Left hindlimb (tissue), 1 donor: Measurements from ENCODE around the gene DSTN.
A peak's percentile ranks its signal among the peaks of the same experiment; 100 is the strongest.

Experiments
- DNase-seq: peaks from one replicate; pipeline ENCODE4 v3.0.0-alpha.2; 2018

The DSTN gene

GRCh38 chr20:17584689-17585088 lies 14.8 kb downstream of the DSTN start:
- DNase-seq, result no peak

GRCh38 chr20:17586250-17586649 lies 16.4 kb downstream of the DSTN start:
- no peak for DNase-seq

DNA sequence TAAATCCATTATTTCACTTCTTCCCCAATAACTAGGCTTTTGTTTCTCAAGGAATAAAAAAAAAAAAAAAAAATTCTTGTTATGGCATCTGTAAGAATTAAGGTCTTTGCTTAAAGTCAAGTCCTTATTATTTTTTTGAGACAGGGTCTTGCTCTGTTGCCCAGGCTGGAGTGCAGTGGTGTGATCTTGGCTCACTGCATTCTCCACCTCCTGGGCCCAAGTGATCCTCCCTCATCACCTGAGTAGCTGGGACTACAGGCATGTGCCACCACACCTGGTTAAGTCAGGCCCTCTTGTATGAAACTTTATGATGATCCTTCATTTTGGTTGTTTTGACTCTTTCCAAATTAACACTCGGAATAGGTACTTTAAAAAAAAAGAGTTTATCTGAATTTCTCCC lies 17.3 kb downstream of the DSTN start:
- no peak for DNase-seq

- no peak for DNase-seq
Observed at GRCh38 chr20:17587824-17588223, 17.9 kb downstream of the DSTN start.

GRCh38 chr20:17589161-17589834 lies 19.4 kb downstream of the DSTN start:
- DNase-seq, result no peak

GRCh38 chr20:17590245-17590644 lies 20.4 kb downstream of the DSTN start:
- no peak for DNase-seq

DNA sequence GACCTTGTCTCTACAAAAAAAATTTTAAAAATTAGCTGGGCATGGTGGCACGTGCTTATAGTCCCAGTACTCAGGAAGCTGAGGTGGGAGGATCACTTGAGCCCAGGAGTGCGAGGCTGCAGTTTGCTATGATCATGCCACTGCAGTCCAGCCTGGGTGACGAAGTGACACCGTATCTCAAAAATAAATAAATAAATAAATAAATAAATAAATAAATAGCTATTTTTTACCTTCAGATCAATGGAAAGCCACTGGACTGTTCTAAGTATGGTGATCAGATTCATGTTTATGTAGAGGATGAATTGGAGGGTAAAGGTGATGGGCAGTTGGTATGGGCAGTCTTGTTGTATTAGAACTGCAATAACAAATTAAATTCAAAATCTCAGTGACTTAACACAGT lies 24.0 kb downstream of the DSTN start:
- DNase-seq, result no peak

GRCh38 chr20:17594443-17594842 lies 24.6 kb downstream of the DSTN start:
- peak; percentile 62 for DNase-seq

DNA sequence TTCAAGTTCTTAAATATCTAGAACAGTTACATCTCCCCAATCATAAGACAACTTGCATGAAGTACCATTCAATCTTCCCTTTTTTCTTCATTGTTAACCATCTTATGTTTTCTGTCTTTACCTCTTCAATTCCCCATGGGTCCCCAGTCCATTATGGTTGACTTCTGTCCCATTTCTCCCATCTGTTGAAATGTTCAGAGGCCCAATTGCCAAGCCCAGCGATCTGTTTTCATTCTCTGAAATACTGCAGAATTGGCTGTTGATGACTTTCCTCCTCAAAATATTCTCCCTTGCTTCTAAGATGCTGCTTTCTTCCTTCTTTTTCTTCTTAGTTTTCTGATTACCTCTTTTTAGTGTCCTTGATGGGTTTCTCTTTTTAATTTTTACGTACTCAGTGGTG lies 26.0 kb downstream of the DSTN start:
- no peak for DNase-seq

DNA sequence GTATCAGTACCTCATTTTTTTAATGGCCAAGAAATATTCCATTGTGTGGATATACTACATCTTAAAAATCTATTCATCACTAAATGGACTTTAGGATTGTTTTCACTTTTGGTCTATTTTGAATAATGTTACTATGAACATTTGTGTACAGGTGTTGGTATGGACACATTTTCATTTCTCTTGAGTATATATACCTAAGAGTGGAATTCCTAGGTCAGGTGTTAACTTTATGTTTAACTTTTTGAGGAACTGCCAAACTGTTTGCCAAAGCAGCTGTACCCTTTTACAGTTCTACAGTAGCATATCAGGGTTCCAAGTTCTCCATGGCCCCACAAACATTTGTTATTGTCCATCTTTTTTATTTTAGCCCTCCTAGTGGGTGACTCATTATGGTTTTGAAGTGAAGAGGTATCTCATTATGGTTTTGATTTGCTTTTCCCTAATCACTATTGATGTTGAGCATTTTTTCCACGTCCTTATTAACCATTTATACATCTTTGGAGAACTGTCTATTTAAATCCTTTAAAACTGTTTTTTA lies 28.2 kb downstream of the DSTN start:
- no peak for DNase-seq

DNA sequence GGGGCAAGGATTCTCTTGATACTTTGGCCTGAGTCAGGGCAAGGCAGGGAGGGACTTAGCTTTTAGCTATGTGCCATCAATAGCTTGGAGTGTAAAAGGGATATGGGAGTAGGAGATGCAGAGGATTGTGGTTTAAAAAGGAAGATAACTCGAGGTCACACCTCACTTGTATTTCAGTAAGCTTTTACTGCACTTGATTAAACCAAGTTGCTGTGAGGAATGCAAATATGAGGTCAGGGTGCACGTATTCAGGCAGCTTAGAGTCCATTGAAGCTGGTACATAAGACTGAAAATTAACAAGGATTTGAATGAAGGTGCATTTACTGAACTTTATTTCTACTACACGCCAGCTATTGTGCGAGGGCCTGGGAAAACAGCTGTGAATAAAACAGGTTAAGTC lies 32.1 kb downstream of the DSTN start:
- no peak for DNase-seq

- no peak for DNase-seq
Observed at GRCh38 chr20:17602493-17602892, 32.6 kb downstream of the DSTN start.

DNA sequence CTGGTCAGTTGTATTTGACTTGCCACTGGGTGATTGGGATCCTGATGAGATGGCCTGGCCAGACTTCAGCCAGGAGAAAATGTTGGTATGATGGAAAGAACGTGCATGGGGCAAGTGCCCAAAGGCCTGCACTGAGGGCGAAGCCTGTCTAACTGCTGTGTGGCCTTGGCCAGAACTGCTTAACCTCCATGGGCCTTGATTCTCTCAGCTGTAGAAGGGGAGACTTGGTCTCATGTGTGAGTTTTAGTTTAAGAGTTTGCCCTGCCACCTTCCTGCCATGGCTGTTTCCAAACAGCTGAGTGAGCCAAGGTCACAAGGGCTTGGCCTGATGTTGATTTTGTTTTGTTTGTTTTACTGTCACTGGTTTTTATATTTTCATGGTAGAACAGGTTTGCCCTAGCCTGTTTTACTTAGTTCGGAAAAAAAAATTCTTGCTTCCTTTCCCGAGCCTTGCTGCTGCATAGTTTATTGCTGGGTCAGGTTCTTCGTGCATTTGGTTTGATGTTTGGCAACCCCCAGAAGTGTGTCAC lies 35.3 kb downstream of the DSTN start:
- no peak for DNase-seq

DNA sequence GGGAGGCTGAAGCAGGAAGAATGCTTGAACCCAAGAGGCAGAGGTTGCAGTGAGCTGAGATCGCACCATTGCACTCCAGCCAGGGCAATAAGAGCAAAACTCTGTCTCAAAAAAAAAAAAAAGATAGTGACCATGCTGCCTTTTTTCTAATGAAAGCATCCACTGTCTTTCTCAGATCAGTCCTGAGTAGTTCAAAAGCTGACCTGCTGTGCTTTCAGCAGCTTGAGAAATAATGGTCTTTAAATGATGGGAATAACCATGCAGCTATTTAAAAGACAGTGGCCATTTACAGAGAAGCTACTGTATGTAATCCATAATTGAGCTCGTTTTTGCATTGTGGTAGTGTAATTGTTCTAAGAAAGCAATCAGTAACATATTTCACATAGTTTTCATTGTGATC lies 36.1 kb downstream of the DSTN start:
- DNase-seq, result no peak

DNA sequence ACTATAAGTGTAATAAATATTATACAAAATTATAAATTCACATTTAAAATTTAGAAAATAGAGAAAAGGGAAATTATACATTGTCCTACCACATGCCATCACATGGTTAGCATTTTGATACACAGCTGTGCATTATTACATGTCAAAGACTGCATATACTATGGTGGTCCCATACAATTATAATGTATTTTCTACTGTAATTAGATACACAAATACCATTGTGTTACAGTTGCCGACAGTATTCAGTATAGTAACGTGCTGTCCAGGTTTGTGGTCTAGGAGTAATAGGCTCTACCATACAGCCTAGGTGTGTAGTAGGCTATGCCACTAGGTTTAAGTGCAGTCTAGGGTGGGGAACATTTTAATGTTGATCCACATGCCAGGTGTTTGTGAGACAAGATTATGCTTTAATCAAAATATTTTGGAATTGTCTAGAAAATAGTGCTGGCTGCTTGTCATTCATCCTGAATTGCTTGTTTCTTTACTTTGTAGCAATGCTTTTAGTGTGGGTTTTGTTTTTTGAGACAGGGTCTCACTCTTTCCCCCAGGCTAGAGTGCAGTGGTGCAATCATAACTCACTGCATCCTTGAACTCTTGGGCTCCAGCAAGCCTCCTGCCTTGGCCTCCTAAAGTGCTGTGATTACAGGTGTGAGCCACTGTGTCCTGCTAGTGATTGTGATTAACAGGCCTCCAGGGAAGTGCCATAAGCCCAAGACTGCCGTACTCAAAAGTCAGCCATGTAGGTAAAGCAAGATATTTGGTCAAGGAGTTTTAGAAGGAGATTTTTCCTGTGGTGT lies 39.0 kb downstream of the DSTN start:
- DNase-seq, result no peak

DNA sequence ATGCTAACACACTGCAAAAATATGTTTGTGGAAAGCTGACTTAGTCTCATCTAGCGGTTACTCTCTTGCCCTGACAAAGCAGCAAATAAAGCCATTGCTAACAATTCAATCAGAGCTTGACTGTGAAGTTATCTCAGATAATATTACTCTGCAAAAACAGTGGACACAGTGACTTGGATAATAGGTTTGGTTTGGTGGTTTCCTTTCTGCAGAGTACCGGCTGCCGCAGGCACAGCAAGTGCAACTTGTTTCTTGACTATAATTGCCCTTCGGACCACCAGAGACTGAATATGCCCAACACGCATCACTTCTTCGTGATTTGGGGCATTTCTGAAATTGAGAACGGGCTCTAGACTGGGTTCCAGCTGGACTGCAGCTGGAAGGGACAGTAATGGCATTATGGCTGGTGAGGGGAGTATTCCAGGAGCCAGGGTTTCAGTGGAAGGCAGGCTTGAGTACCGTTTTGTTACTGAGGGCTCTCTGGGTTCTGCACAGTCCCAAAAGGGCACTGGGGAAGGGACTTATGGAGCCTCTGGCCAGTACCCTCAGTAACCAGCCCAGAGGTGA lies 40.0 kb downstream of the DSTN start:
- no peak for DNase-seq

DNA sequence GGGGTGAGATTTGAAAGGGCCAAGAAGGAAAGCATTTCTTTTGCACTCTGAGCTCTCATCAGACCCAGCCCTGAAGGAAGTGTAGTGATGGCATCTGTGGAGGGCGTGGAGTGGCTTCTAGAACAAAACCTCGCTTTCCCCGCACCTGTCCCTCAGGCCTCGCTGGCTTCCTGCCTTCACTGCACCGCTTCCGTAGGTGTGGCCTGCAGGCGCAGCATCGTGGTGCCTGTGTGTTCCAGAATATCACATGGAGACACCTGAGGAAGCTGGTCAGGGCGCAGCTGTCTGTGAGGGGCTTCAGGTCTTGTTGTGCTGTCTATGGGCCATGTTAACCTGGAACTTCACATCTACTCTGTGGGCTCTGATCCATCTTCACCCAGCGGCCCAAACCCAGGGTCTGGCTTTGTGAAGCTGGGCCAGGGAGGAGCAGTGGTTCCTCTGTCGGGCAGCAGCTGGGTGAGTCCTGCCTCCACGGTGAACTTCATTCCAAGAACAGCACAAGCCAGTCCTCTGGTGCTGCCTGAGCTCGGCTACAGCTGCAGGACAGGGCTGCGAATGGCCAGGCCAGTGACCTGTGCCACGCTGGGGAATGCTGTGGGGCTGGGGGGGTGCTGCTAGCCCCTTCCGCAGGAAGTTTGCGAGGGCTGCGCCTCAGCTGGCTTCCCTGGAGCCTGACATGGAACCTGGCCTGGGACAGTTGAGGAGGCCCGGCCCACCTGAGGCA lies 40.9 kb downstream of the DSTN start:
- peak; percentile 47 for DNase-seq

GRCh38 chr20:17611290-17611539 lies 41.3 kb downstream of the DSTN start:
- DNase-seq, result peak; percentile 48

GRCh38 chr20:17611540-17612286 lies 41.8 kb downstream of the DSTN start:
- DNase-seq, result peak; percentile 51

DNA sequence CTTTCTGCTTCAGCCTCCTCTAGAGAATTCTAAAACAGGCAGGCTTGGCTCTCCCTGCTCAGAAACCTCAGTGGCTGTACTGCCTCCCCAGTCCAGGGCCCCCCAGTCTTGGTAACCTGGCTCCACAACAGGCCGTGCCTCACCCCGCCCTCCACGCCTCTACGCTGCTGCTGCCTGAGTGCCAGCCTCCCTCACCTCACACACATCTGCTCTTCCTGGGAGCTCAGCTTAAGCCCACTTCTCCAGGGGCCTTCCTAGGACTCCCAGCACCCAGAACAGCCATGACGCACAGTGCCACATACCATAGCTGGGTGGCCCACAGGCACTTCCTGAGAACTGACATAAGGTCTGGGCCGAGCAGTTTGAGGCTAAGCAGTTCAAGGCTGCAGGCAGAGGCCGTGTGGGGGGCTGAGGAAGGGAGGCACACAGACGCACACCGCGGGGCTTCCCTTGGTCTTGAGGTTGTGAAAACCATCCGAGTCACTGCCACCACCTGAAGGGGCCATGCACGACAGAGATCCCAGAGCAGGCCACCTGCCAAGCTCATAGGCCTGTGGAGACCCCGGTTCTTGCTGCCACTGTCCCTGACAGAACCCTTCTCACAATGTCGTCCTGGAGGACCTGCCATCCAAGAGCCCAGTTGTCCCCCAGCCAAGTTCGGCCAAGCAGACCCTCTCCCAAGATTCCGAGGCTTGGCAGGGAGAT lies 42.6 kb downstream of the DSTN start:
- peak; percentile 57 for DNase-seq

DNA sequence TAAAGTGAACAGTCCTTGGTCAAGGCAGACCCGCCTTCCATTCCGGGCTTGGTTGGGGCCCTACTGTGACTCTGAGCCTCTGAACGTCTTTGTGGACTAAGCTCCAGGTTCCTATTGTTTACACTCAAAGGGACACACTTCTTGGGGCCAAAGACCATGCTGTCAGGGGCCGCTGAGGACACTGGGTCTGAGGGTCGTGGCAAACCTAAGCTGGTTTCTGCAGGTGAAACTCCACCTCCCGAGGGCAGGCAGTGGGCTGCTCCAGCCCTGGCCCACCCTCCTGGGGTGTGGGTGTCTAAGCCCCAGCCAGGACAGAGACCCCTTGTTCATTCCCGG lies 43.1 kb downstream of the DSTN start:
- DNase-seq, result no peak
